GM19324 (cell line): ENCODE measurements around the gene EPB41L1.

Experiments
- ATAC-seq: cut with Tn5 transposase; IDR thresholded peaks from one replicate; pipeline ENCODE4 v1.9.1; 2021; ENCODE audit warnings: mild to moderate bottlenecking, moderate library complexity; ENCODE audit not compliant: unreplicated experiment, low FRiP score

EPB41L1 gene

GRCh38 chr20:36273414-36274180 is 119.1 kb downstream of the EPB41L1 start:
- ATAC-seq = no peak

- ATAC-seq = no peak
Observed at GRCh38 chr20:36274181-36274841, 119.8 kb downstream of the EPB41L1 start.

GRCh38 chr20:36275011-36275410 is 120.5 kb downstream of the EPB41L1 start:
- ATAC-seq = no peak

GRCh38 chr20:36275441-36276189 is 121.1 kb downstream of the EPB41L1 start:
- no peak for ATAC-seq

- ATAC-seq = no peak
Observed at GRCh38 chr20:36277546-36277945, 123.0 kb downstream of the EPB41L1 start.

- ATAC-seq = no peak
Observed at GRCh38 chr20:36279362-36279761, 124.8 kb downstream of the EPB41L1 start.

- no peak for ATAC-seq
Observed at GRCh38 chr20:36279776-36280175, 125.2 kb downstream of the EPB41L1 start.

- ATAC-seq = no peak
Observed at GRCh38 chr20:36281785-36282380, 127.3 kb downstream of the EPB41L1 start.
